Omental fat pad (tissue), 4 donors: ENCODE measurements around the gene DSE. TPM values are rescaled to one million over a fixed set of nuclear protein-coding genes. Genes with fewer than 3 reads are reported as not detected.
A peak's percentile ranks its signal among the peaks of the same experiment; 100 is the strongest.

ENCODE experiments used
- ATAC-seq: fragments of 150-250 bp; one replicate; pipeline ENCODE4 v1.9.1; 2016; ENCODE audit warnings: mild to moderate bottlenecking, moderate library complexity; ENCODE audit not compliant: low FRiP score
- DNase-seq: peaks from one replicate; pipeline ENCODE4 v3.0.0-alpha.2; 2019; ENCODE audit warnings: low spot score
- total RNA-seq, 4 donors: library from RNA; depleted of rRNA; stranded (reverse); fragments of >200 nt; gene quantifications; one replicate each; pipeline ENCODE4 v1.1.0, GENCODE V29; 2016
- TF ChIP-seq, protein P1 (sequence below), 3 donors: fragments of 450-650 bp; IDR thresholded peaks; one replicate each; pipeline ENCODE4 v1.5.1; 2016 to 2017; ENCODE audit warnings: antibody characterized with exemption in 3 of 3, mild to moderate bottlenecking in 3 of 3, moderate library complexity in 2 of 3

Gene DSE
- total RNA-seq, 4 donors from 2014 or later, result 80.9 to 145 (median 100) TPM

DNA sequence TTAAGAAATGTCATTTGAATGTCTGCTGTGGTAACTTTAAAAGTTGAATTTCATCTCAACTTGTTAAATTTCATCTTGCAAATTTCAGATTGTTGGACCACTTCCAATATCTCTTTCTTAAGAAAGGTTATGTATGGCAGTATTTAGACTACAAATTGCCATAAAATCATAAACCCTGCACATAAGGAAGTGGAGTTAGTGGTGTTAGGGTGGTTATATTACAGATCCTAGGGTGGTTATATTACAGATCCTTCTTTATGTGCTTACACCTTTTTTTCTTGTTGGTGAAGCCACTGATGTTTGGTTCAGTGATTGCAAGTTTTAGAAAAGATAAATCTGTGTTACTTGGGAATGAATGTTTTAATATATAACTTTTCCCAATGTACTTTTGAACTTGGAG is 9.0 kb downstream of the DSE start:
- no peak for DNase-seq
- no peak for ATAC-seq
- TF ChIP-seq, protein P1, sequence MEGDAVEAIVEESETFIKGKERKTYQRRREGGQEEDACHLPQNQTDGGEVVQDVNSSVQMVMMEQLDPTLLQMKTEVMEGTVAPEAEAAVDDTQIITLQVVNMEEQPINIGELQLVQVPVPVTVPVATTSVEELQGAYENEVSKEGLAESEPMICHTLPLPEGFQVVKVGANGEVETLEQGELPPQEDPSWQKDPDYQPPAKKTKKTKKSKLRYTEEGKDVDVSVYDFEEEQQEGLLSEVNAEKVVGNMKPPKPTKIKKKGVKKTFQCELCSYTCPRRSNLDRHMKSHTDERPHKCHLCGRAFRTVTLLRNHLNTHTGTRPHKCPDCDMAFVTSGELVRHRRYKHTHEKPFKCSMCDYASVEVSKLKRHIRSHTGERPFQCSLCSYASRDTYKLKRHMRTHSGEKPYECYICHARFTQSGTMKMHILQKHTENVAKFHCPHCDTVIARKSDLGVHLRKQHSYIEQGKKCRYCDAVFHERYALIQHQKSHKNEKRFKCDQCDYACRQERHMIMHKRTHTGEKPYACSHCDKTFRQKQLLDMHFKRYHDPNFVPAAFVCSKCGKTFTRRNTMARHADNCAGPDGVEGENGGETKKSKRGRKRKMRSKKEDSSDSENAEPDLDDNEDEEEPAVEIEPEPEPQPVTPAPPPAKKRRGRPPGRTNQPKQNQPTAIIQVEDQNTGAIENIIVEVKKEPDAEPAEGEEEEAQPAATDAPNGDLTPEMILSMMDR (IDR thresholded peaks at IDR 0.05), result no peak

GRCh38 chr6:116380346-116380745 is 9.6 kb downstream of the DSE start:
- ATAC-seq, result no peak
- DNase-seq, result no peak
- TF ChIP-seq, protein P1 (IDR thresholded peaks at IDR 0.05), result no peak

- TF ChIP-seq, protein P1 (IDR thresholded peaks at IDR 0.05), result no peak
- ATAC-seq (peak; percentile 37), DNase-seq (no peak)
These were observed 10.3 kb downstream of the DSE start for GRCh38 chr6:116381000-116381399.

GRCh38 chr6:116382587-116382986 is 11.8 kb downstream of the DSE start:
- TF ChIP-seq, protein P1 (IDR thresholded peaks at IDR 0.05), result no peak
- no peak for ATAC-seq
- DNase-seq, result no peak

DNA sequence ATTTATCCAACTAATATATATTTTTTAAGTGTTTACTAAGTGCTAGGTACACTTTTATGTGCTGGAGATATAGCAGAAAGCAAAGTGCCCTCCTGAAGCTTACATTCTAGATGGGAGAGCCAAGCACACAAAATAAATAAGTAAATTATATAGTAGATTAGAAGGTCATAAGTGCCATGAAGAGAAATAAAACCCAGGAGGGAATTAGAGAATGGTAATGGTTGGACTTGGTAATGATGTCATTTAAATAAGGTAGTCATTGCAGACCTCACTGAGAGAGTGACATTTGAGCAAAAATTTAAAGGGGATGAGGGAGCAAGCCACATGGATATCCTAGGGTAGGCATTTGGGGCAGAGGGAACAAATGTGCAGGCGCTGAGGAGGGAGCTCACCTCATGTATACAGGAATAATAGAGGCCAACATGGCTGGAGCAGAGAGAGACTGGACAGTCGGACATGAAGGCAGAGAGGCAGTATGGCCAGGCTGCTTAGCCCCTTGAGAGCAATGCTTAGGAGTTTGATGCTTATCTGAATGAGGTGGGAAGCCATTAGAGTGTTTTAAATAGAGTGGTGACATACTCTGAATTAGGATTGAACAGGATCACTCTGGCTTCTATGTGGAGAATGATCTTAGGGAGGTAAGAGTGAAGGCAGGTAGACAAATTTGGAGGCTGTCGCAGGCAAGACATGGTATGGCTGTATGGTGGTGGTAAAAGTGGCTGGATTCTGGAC is 14.1 kb downstream of the DSE start:
- ATAC-seq (no peak), DNase-seq (no peak)
- TF ChIP-seq, protein P1 (IDR thresholded peaks at IDR 0.05), result no peak

DNA sequence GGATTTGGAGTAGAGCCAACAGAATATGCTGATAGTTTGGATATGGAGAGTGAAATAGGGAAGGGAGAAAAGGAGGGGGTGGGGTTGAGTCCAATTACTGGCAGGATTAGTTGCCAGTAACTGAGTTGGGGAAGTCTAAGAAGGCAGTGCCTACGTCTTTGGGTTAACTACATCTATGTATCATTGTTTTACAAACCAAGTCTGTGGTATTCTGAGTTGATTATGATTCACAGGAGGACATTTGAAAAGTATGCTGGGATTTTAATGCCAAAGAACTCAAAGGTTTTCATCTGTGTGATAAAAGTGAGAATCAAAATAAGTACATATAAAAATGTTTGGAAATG is 14.7 kb downstream of the DSE start:
- TF ChIP-seq, protein P1 (IDR thresholded peaks at IDR 0.05), result no peak
- ATAC-seq (peak; percentile 47), DNase-seq (no peak)

DNA sequence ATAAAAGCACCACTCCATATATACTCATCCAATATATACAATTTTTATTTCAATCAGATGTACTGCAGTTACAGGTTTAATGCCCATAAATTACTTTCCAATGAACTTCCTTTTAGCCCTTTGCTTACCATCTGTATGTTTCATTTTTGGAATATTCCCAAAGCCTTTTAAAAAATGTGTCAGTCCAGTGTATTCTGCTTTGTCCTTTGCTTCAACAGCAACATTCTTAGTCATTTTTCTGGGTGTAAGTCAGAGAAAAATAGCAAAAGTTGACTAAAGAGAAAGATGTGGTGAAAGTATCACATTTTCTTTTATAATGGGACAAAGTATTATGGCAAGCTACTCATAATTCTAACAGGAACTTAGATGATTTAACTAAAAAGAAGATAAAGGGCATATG is 15.2 kb downstream of the DSE start:
- DNase-seq (no peak), ATAC-seq (no peak)
- TF ChIP-seq, protein P1 (IDR thresholded peaks at IDR 0.05), result no peak
